A549 (cell line): ENCODE results near the gene ALDH4A1. TPM values are rescaled to one million over a fixed set of nuclear protein-coding genes. Genes with fewer than 3 reads are reported as not detected.

Experiments used
- ATAC-seq, 2 experiments: fragments of 200-7000 bp in 1 of 2; fragments of >200 bp in 1 of 2; cut with Nextera tagmentation in 1 of 2; cut with Tn5 transposase in 1 of 2; 3 replicates each; pipeline versions ENCODE4 v1.8.0 to v1.9.1; 2018 to 2020; ENCODE audit warnings: mild to moderate bottlenecking in 1 of 2, moderate library complexity in 1 of 2
- CTCF ChIA-PET: fragments of 300-600 bp; sonication (Branson Sonifier 250); formaldehyde crosslinking; extraction: SDS; loops from one replicate; lab custom pipeline; 2021; ENCODE audit warnings: antibody characterized with exemption, inconsistent platforms; lab: Yijun Ruan, JAX
- POLR2A ChIA-PET: fragments of 350-600 bp; formaldehyde crosslinking; extraction: SDS; loops from one replicate; lab custom pipeline; 2021; ENCODE audit warnings: antibody characterized with exemption, inconsistent platforms; lab: Yijun Ruan, JAX
- DNase-seq, 2 experiments: peaks; one replicate each; pipeline versions ENCODE4 v3.0.0 to v3.0.0-alpha.2; 2011 to 2016; ENCODE audit warnings: low read depth in 1 of 2, low spot score in 1 of 2
- FAIRE-seq: peaks from 2 replicates; lab custom pipeline; 2011; peaks lifted over from hg19 to GRCh38; lab: Jason Lieb, UNC
- H3K27ac ChIP-seq, 2 experiments: fragments of >200 bp; sonication (Bioruptor Twin); formaldehyde crosslinking; 3 replicates each; pipeline ENCODE4 v1.5.1; 2016 to 2017
- H3K4me1 ChIP-seq: fragments of >200 bp; sonication (Bioruptor Twin); formaldehyde crosslinking; 3 replicates; pipeline ENCODE4 v1.6.1; 2016
- H3K4me2 ChIP-seq: fragments of >200 bp; sonication (Bioruptor Twin); formaldehyde crosslinking; 3 replicates; pipeline ENCODE4 v1.6.1; 2016
- H3K4me3 ChIP-seq: fragments of >200 bp; sonication (Bioruptor Twin); formaldehyde crosslinking; 3 replicates; pipeline ENCODE4 v1.5.1; 2016
- H3K9me3 ChIP-seq: fragments of >200 bp; sonication (Bioruptor Twin); formaldehyde crosslinking; 3 replicates; pipeline ENCODE4 v1.6.1; 2016
- ATOH8 ChIP-seq: fragments of 250-450 bp; sonication (Bioruptor Pico); IDR thresholded peaks from 2 replicates; pipeline ENCODE4 v1.5.0; 2020; ENCODE audit warnings: low read depth, mild to moderate bottlenecking, moderate library complexity
- CBX2 ChIP-seq: fragments of 200-600 bp; sonication (generic); IDR thresholded peaks from 2 replicates; pipeline ENCODE4 v1.6.1; 2016; ENCODE audit warnings: low read depth, mild to moderate bottlenecking, borderline replicate concordance
- EHMT2 ChIP-seq: fragments of 200-600 bp; sonication (generic); IDR thresholded peaks from 2 replicates; pipeline ENCODE4 v1.6.1; 2016; ENCODE audit warnings: antibody characterized with exemption, low read depth, mild to moderate bottlenecking, moderate library complexity
- FOSL2 ChIP-seq, 2 experiments: fragments of 450-650 bp in 1 of 2; fragments of >200 bp in 1 of 2; sonication (Bioruptor Twin) in 1 of 2; formaldehyde crosslinking; IDR thresholded peaks; 2 replicates each; pipeline versions ENCODE4 v1.5.0 to v1.6.1; 2016 to 2020; ENCODE audit warnings: mild to moderate bottlenecking in 1 of 2, moderate library complexity in 1 of 2
- FOXS1 ChIP-seq: fragments of 250-450 bp; sonication (Bioruptor Pico); IDR thresholded peaks from 2 replicates; pipeline ENCODE4 v1.5.0; 2020; ENCODE audit warnings: mild to moderate bottlenecking, moderate library complexity
- HMGXB4 ChIP-seq: fragments of 250-450 bp; sonication (Bioruptor Pico); IDR thresholded peaks from 2 replicates; pipeline ENCODE4 v1.5.0; 2021; ENCODE audit warnings: mild to moderate bottlenecking, moderate library complexity, borderline replicate concordance
- HOXB13 ChIP-seq: fragments of 250-450 bp; sonication (Bioruptor Pico); IDR thresholded peaks from 2 replicates; pipeline ENCODE4 v1.5.0; 2020; ENCODE audit warnings: low read depth, mild to moderate bottlenecking, moderate library complexity
- JUN ChIP-seq, 2 experiments: fragments of >200 bp; sonication (Bioruptor Twin); formaldehyde crosslinking; IDR thresholded peaks; 2 replicates in 1 of 2; 3 replicates in 1 of 2; pipeline ENCODE4 v1.6.1; 2016 to 2017
- JUNB ChIP-seq: fragments of >200 bp; sonication (Bioruptor Twin); formaldehyde crosslinking; IDR thresholded peaks from 2 replicates; pipeline ENCODE4 v1.6.1; 2016
- MAZ ChIP-seq: fragments of 150-350 bp; IDR thresholded peaks from 2 replicates; pipeline ENCODE4 v1.6.1; 2014; ENCODE audit warnings: antibody characterized with exemption, low read depth, low read length, borderline replicate concordance
- MYC ChIP-seq: IDR thresholded peaks from 2 replicates; pipeline ENCODE4 v1.6.1; 2012; ENCODE audit warnings: mild to moderate bottlenecking, inconsistent platforms, low read length, improper control_type of control experiment, borderline replicate concordance
- NFE2L2 ChIP-seq: fragments of 150-350 bp; conservative IDR thresholded peaks from 2 replicates; pipeline ENCODE4 v1.6.1; 2014; ENCODE audit warnings: low read length
- POLR2A ChIP-seq: IDR thresholded peaks from 2 replicates; pipeline ENCODE4 v1.6.1; 2012; ENCODE audit warnings: mild to moderate bottlenecking, low read length
- RAD21 ChIP-seq, 2 experiments: fragments of >200 bp in 1 of 2; sonication (Bioruptor Twin) in 1 of 2; formaldehyde crosslinking in 1 of 2; IDR thresholded peaks in 1 of 2; conservative IDR thresholded peaks in 1 of 2; 2 replicates in 1 of 2; 3 replicates in 1 of 2; pipeline ENCODE4 v1.6.1; 2012 to 2018; ENCODE audit warnings: inconsistent platforms in 1 of 2
- RCOR1 ChIP-seq: fragments of 150-350 bp; IDR thresholded peaks from 2 replicates; pipeline ENCODE4 v1.6.1; 2014; ENCODE audit warnings: antibody characterized with exemption, low read length, low read depth
- REST ChIP-seq: fragments of 200-600 bp; sonication (generic); IDR thresholded peaks from 2 replicates; pipeline ENCODE4 v1.6.1; 2016; ENCODE audit warnings: antibody characterized with exemption, mild to moderate bottlenecking, moderate library complexity
- RFX5 ChIP-seq: fragments of 450-650 bp; IDR thresholded peaks from 2 replicates; pipeline ENCODE4 v1.7.1; 2014; ENCODE audit warnings: antibody characterized with exemption, mild to moderate bottlenecking, moderate library complexity
- TFCP2L1 ChIP-seq: fragments of 250-450 bp; sonication (Bioruptor Pico); IDR thresholded peaks from 2 replicates; pipeline ENCODE4 v1.5.0; 2021; ENCODE audit warnings: mild to moderate bottlenecking
- TP53 ChIP-seq: fragments of 250-450 bp; sonication (Bioruptor Pico); IDR thresholded peaks from 2 replicates; pipeline ENCODE4 v1.5.0; 2021; ENCODE audit warnings: mild to moderate bottlenecking, moderate library complexity
- USF2 ChIP-seq: fragments of 450-650 bp; IDR thresholded peaks from 2 replicates; pipeline ENCODE4 v1.6.1; 2014; ENCODE audit warnings: antibody characterized with exemption
- ZFP36 ChIP-seq: fragments of 450-650 bp; IDR thresholded peaks from 2 replicates; pipeline ENCODE4 v1.6.1; 2014; ENCODE audit warnings: borderline replicate concordance; ENCODE audit not compliant: partially characterized antibody
- ZNF302 ChIP-seq: fragments of 250-450 bp; sonication (Bioruptor Pico); IDR thresholded peaks from 2 replicates; pipeline ENCODE4 v1.9.0; 2021; ENCODE audit warnings: inconsistent platforms, mild to moderate bottlenecking, moderate library complexity
- ZSCAN20 ChIP-seq: fragments of 250-450 bp; sonication (Bioruptor Pico); IDR thresholded peaks from 2 replicates; pipeline ENCODE4 v1.8.0; 2022; ENCODE audit warnings: mild to moderate bottlenecking, moderate library complexity
- WGBS: methylation state at CpG from one replicate; pipeline ENCODE4 v1.1.6; 2017; ENCODE audit errors: missing lambda C conversion rate; 5-methylcytosine and 5-hydroxymethylcytosine counted together
- polyA plus RNA-seq, 4 experiments: library from polyadenylated mRNA; depleted of rRNA in 3 of 4; stranded (reverse); fragments of >200 nt; fragmentation: RNase III in 1 of 4; extraction: RNeasy Plus Mini Kit Qiagen cat#74134 plus additional on column Dnase treatment in 1 of 4; gene quantifications; 2 replicates in 3 of 4; 3 replicates in 1 of 4; pipeline ENCODE4 v1.2.3, GENCODE V29; 2011 to 2017

The ALDH4A1 gene
- polyA plus RNA-seq, 2 of the 4 experiments (the other 2 are of a cell fraction) = 9.4 to 15.4 TPM

GRCh38 chr1:18879791-18880309 is 22.5 kb downstream of the ALDH4A1 start:
- FAIRE-seq (no peak), DNase-seq (no peak), ATAC-seq (no peak)
- Histone ChIP-seq H3K4me2 (no peak overlapping the region), H3K9me3 (no peaks in the 10 kb centered on the region), H3K4me1 (no peaks in the 10 kb centered on the region), H3K4me3 (no peak overlapping the region), H3K27ac (no peak overlapping the region)
- TF ChIP-seq FOSL2 (IDR thresholded peaks at IDR 0.05) (no peak), FOSL2 (CRISPR knock-in tag; IDR thresholded peaks at IDR 0.05) (no peak), CBX2 (no peak), MAZ (no peak), ZNF302 (no peak), REST (no peak), HOXB13 (CRISPR knock-in tag) (no peak), USF2 (no peak), RAD21 (conservative IDR thresholded peaks at IDR 0.05 in 1 of 2, IDR thresholded peaks at IDR 0.05 in 1 of 2) (no peak), NFE2L2 (no peak), MYC (no peak), EHMT2 (no peak), JUN (IDR thresholded peaks at IDR 0.05) (no peak), POLR2A (no peak), ATOH8 (CRISPR knock-in tag) (no peak), RFX5 (no peak), HMGXB4 (CRISPR knock-in tag) (no peak), FOXS1 (CRISPR knock-in tag) (no peak)
- ChIA-PET POLR2A (no interaction called here), CTCF (interaction anchor here (9.6 kb wide), 1 partner anchor 282 kb away, joined by 73 read pairs; no protein-coding TSS in a partner anchor)
- WGBS = 92% methylated on average over 11 of the region's 21 CpGs

- no peak overlapping the region for H3K4me2 ChIP-seq
- H3K4me3 ChIP-seq = no peak overlapping the region
- no peak for DNase-seq
- POLR2A ChIA-PET = no interaction called here
- no peak for TF ChIP-seq FOSL2 (IDR thresholded peaks at IDR 0.05)
- no peak for TF ChIP-seq FOSL2 (CRISPR knock-in tag; IDR thresholded peaks at IDR 0.05)
- TF ChIP-seq JUNB = no peak
- TF ChIP-seq TFCP2L1 (CRISPR knock-in tag) = no peak
- no peak for TF ChIP-seq TP53 (CRISPR knock-in tag)
- no peak for TF ChIP-seq ZNF302
- no peak for TF ChIP-seq ZSCAN20
- no peak for TF ChIP-seq RAD21 (conservative IDR thresholded peaks at IDR 0.05 in 1 of 2, IDR thresholded peaks at IDR 0.05 in 1 of 2)
- no peak for TF ChIP-seq RCOR1
- TF ChIP-seq ZFP36 = no peak
- 77% methylated on average over 10 of the region's 12 CpGs for WGBS
- no peak overlapping the region for H3K27ac ChIP-seq
- FAIRE-seq = no peak
- H3K9me3 ChIP-seq = no peaks in the 10 kb centered on the region
- no peak for ATAC-seq
- CTCF ChIA-PET = interaction anchor here (9.6 kb wide), 1 partner anchor 282 kb away, joined by 73 read pairs; no protein-coding TSS in a partner anchor
- no peaks in the 10 kb centered on the region for H3K4me1 ChIP-seq
These were observed 23.1 kb downstream of the ALDH4A1 start for GRCh38 chr1:18879215-18879790.
